Measurements from ENCODE around the gene PPM1D. TPM values are rescaled to one million over a fixed set of nuclear protein-coding genes. Genes with fewer than 3 reads are reported as not detected.

PPM1D gene
- total RNA-seq, 1 donor = 15.6 TPM

- no peaks in the 10 kb centered on the region for H3K79me2 ChIP-seq (ENCODE audit: insufficient read depth, low read length)
- peaks cover 3% of the 10 kb centered on the region for H3K4me1 ChIP-seq (ENCODE audit: insufficient read depth, low read length)
- no peaks in the 10 kb centered on the region for H4K20me1 ChIP-seq (ENCODE audit: insufficient read depth, low read length)
- H2AFZ ChIP-seq (ENCODE audit: low read length) = no peak overlapping the region
- no peak overlapping the region for H3K4me3 ChIP-seq (ENCODE audit: insufficient read depth, low read length)
- H3K27ac ChIP-seq (ENCODE audit: low read depth, low read length) = no peak overlapping the region
- DNase-seq (ENCODE audit: insufficient read length, low spot score, missing footprints) = no peak
- no peaks in the 10 kb centered on the region for H3K27me3 ChIP-seq (ENCODE audit: insufficient read depth, low read length)
- no peaks in the 10 kb centered on the region for H3K36me3 ChIP-seq (ENCODE audit: insufficient read depth, low read length)
- no peak overlapping the region for H3K4me2 ChIP-seq (ENCODE audit: insufficient read depth, low read length)
- no peak for TF ChIP-seq CTCF (IDR thresholded peaks at IDR 0.05; ENCODE audit: extremely low read depth, low read depth, low read length)
- no peaks in the 10 kb centered on the region for H3K9me3 ChIP-seq (ENCODE audit: low read depth, low read length)
Measured at GRCh38 chr17:60699090-60699489, 99.1 kb downstream of the PPM1D start.

GRCh38 chr17:60704170-60704569, 104.2 kb downstream of the PPM1D start:
- Histone ChIP-seq H3K36me3 (ENCODE audit: insufficient read depth, low read length) (peaks cover 3% of the 10 kb centered on the region), H3K4me1 (ENCODE audit: insufficient read depth, low read length) (no peaks in the 10 kb centered on the region), H4K20me1 (ENCODE audit: insufficient read depth, low read length) (no peaks in the 10 kb centered on the region), H3K27me3 (ENCODE audit: insufficient read depth, low read length) (no peaks in the 10 kb centered on the region), H3K27ac (ENCODE audit: low read depth, low read length) (no peak overlapping the region), H3K9me3 (ENCODE audit: low read depth, low read length) (no peaks in the 10 kb centered on the region), H3K79me2 (ENCODE audit: insufficient read depth, low read length) (no peaks in the 10 kb centered on the region), H2AFZ (ENCODE audit: low read length) (no peak overlapping the region), H3K4me3 (ENCODE audit: insufficient read depth, low read length) (no peak overlapping the region), H3K4me2 (ENCODE audit: insufficient read depth, low read length) (no peak overlapping the region)
- no peak for DNase-seq (ENCODE audit: insufficient read length, low spot score, missing footprints)
- TF ChIP-seq CTCF (IDR thresholded peaks at IDR 0.05; ENCODE audit: extremely low read depth, low read depth, low read length) = no peak

- DNase-seq (ENCODE audit: insufficient read length, low spot score, missing footprints) = no peak
- H4K20me1 ChIP-seq (ENCODE audit: insufficient read depth, low read length) = no peaks in the 10 kb centered on the region
- no peaks in the 10 kb centered on the region for H3K9me3 ChIP-seq (ENCODE audit: low read depth, low read length)
- no peak overlapping the region for H3K4me2 ChIP-seq (ENCODE audit: insufficient read depth, low read length)
- no peak overlapping the region for H3K4me3 ChIP-seq (ENCODE audit: insufficient read depth, low read length)
- H3K27me3 ChIP-seq (ENCODE audit: insufficient read depth, low read length) = no peaks in the 10 kb centered on the region
- no peak overlapping the region for H3K27ac ChIP-seq (ENCODE audit: low read depth, low read length)
- H3K36me3 ChIP-seq (ENCODE audit: insufficient read depth, low read length) = peaks cover 3% of the 10 kb centered on the region
- no peak overlapping the region for H2AFZ ChIP-seq (ENCODE audit: low read length)
- H3K4me1 ChIP-seq (ENCODE audit: insufficient read depth, low read length) = no peaks in the 10 kb centered on the region
- TF ChIP-seq CTCF (IDR thresholded peaks at IDR 0.05; ENCODE audit: extremely low read depth, low read depth, low read length) = no peak
- no peaks in the 10 kb centered on the region for H3K79me2 ChIP-seq (ENCODE audit: insufficient read depth, low read length)
Measured at GRCh38 chr17:60712675-60713074, 112.7 kb downstream of the PPM1D start.

- Histone ChIP-seq H3K36me3 (ENCODE audit: insufficient read depth, low read length) (peaks cover 3% of the 10 kb centered on the region), H3K4me3 (ENCODE audit: insufficient read depth, low read length) (no peak overlapping the region), H2AFZ (ENCODE audit: low read length) (no peak overlapping the region), H3K9me3 (ENCODE audit: low read depth, low read length) (no peaks in the 10 kb centered on the region), H3K27ac (ENCODE audit: low read depth, low read length) (no peak overlapping the region), H3K4me2 (ENCODE audit: insufficient read depth, low read length) (no peak overlapping the region), H3K27me3 (ENCODE audit: insufficient read depth, low read length) (no peaks in the 10 kb centered on the region), H4K20me1 (ENCODE audit: insufficient read depth, low read length) (no peaks in the 10 kb centered on the region), H3K4me1 (ENCODE audit: insufficient read depth, low read length) (no peaks in the 10 kb centered on the region), H3K79me2 (ENCODE audit: insufficient read depth, low read length) (no peaks in the 10 kb centered on the region)
- TF ChIP-seq CTCF (IDR thresholded peaks at IDR 0.05; ENCODE audit: extremely low read depth, low read depth, low read length) = no peak
- no peak for DNase-seq (ENCODE audit: insufficient read length, low spot score, missing footprints)
Measured at GRCh38 chr17:60713608-60714007, 113.6 kb downstream of the PPM1D start.

Small RNA genes within 50 kb of the gene (small RNA-seq; reads per million reads assigned to genes)
- gene AC011921.2 (not detected), gene RN7SL606P (not detected), gene RNU6-623P (not detected)

Other genes starting within 250 kb of the PPM1D start
- gene USP32, start 208.1 kb upstream of the PPM1D start, total RNA-seq = 99.5 and 116 TPM in 2 replicates
- gene CHCT1, start 177.7 kb upstream of the PPM1D start, total RNA-seq = not detected in 2 replicates
- gene APPBP2, start 74.0 kb upstream of the PPM1D start, total RNA-seq = 49.2 and 49.9 TPM in 2 replicates
- 31.5 and 32.7 TPM in 2 replicates for gene BCAS3, start 77.7 kb downstream of the PPM1D start, total RNA-seq

Data from osteoblast (primary cell).